ENCODE data around the gene PCDHB13. TPM values are rescaled to one million over a fixed set of nuclear protein-coding genes. Genes with fewer than 3 reads are reported as not detected.
"Not testable (repeated sequence)": the region's sequence is repeated elsewhere in the genome, so short reads cannot be mapped to it uniquely, and the experiment has no call there.

The PCDHB13 gene
- total RNA-seq, 1 donor from 2014 or later = 7.1 TPM

GRCh38 chr5:141192110-141192725 is 21.5 kb upstream of the PCDHB13 start, which contains the start of gene PCDHB10:
Gene PCDHB10, plus strand, starts transcription at chr5:141192353. Its CDS starts 200 bp downstream, at chr5:141192553.
- TF ChIP-seq, protein P1, sequence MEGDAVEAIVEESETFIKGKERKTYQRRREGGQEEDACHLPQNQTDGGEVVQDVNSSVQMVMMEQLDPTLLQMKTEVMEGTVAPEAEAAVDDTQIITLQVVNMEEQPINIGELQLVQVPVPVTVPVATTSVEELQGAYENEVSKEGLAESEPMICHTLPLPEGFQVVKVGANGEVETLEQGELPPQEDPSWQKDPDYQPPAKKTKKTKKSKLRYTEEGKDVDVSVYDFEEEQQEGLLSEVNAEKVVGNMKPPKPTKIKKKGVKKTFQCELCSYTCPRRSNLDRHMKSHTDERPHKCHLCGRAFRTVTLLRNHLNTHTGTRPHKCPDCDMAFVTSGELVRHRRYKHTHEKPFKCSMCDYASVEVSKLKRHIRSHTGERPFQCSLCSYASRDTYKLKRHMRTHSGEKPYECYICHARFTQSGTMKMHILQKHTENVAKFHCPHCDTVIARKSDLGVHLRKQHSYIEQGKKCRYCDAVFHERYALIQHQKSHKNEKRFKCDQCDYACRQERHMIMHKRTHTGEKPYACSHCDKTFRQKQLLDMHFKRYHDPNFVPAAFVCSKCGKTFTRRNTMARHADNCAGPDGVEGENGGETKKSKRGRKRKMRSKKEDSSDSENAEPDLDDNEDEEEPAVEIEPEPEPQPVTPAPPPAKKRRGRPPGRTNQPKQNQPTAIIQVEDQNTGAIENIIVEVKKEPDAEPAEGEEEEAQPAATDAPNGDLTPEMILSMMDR (IDR thresholded peaks at IDR 0.05; ENCODE audit: unreplicated experiment) = peak; percentile 88
- DNase-seq (ENCODE audit: low spot score) = peak; percentile 73
- peaks cover 10% of the 10 kb centered on the region for H3K9me3 Mint-ChIP-seq (ENCODE audit: unreplicated experiment)

DNA sequence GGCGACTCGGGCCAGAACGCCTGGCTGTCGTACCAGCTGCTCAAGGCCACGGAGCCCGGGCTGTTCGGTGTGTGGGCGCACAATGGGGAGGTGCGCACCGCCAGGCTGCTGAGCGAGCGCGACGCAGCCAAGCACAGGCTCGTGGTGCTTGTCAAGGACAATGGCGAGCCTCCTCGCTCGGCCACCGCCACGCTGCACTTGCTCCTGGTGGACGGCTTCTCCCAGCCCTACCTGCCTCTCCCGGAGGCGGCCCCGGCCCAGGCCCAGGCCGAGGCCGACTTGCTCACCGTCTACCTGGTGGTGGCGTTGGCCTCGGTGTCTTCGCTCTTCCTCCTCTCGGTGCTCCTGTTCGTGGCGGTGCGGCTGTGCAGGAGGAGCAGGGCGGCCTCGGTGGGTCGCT is 19.4 kb upstream of the PCDHB13 start:
- H3K9me3 Mint-ChIP-seq (ENCODE audit: unreplicated experiment); H3K27me3 Mint-ChIP-seq (ENCODE audit: unreplicated experiment); DNase-seq (ENCODE audit: low spot score); H3K4me3 Mint-ChIP-seq (ENCODE audit: unreplicated experiment); H3K27ac Mint-ChIP-seq (ENCODE audit: unreplicated experiment): not testable (repeated sequence)
- peaks cover 37% of the 10 kb centered on the region for H3K36me3 Mint-ChIP-seq (ENCODE audit: low read depth, unreplicated experiment)
- peaks cover 11% of the 10 kb centered on the region for H3K4me1 Mint-ChIP-seq (ENCODE audit: unreplicated experiment)

More at GRCh38 chr5:141192110-141192725, 21.5 kb upstream of the PCDHB13 start, which contains the start of gene PCDHB10:
- Mint-ChIP-seq H3K4me3 (ENCODE audit: unreplicated experiment) (peak within 1 kb of the TSS; percentile 77), H3K36me3 (ENCODE audit: low read depth, unreplicated experiment) (peaks cover 47% of the 10 kb centered on the region), H3K4me1 (ENCODE audit: unreplicated experiment) (peaks cover 15% of the 10 kb centered on the region), H3K27me3 (ENCODE audit: unreplicated experiment) (peaks cover 5% of the 10 kb centered on the region), H3K27ac (ENCODE audit: unreplicated experiment) (no peak within 1 kb of the TSS)

- H3K9me3 Mint-ChIP-seq (ENCODE audit: unreplicated experiment) = peaks cover 11% of the 10 kb centered on the region
- DNase-seq (ENCODE audit: low spot score) = no peak
- TF ChIP-seq, protein P1 (IDR thresholded peaks at IDR 0.05; ENCODE audit: unreplicated experiment) = no peak
- H3K4me3 Mint-ChIP-seq (ENCODE audit: unreplicated experiment) = no peak overlapping the region
- peaks cover 10% of the 10 kb centered on the region for H3K4me1 Mint-ChIP-seq (ENCODE audit: unreplicated experiment)
- H3K36me3 Mint-ChIP-seq (ENCODE audit: low read depth, unreplicated experiment) = peaks cover 47% of the 10 kb centered on the region
- H3K27me3 Mint-ChIP-seq (ENCODE audit: unreplicated experiment) = peaks cover 11% of the 10 kb centered on the region
- no peak overlapping the region for H3K27ac Mint-ChIP-seq (ENCODE audit: unreplicated experiment)
These were observed 17.4 kb upstream of the PCDHB13 start for GRCh38 chr5:141196363-141196762.

- peaks cover 2% of the 10 kb centered on the region for H3K4me1 Mint-ChIP-seq (ENCODE audit: unreplicated experiment)
- H3K4me3 Mint-ChIP-seq (ENCODE audit: unreplicated experiment) = peak within 1 kb of the TSS; percentile 76
- peaks cover 6% of the 10 kb centered on the region for H3K27me3 Mint-ChIP-seq (ENCODE audit: unreplicated experiment)
- H3K9me3 Mint-ChIP-seq (ENCODE audit: unreplicated experiment) = peaks cover 11% of the 10 kb centered on the region
- DNase-seq (ENCODE audit: low spot score) = peak; percentile 33
- TF ChIP-seq, protein P1 (IDR thresholded peaks at IDR 0.05; ENCODE audit: unreplicated experiment) = peak; percentile 56
- peaks cover 36% of the 10 kb centered on the region for H3K36me3 Mint-ChIP-seq (ENCODE audit: low read depth, unreplicated experiment)
- H3K27ac Mint-ChIP-seq (ENCODE audit: unreplicated experiment) = no peak within 1 kb of the TSS
These were observed 14.1 kb upstream of the PCDHB13 start, which contains the start of gene PCDHB11 for GRCh38 chr5:141199359-141200235. Gene PCDHB11, plus strand, starts transcription at chr5:141199627. Its CDS starts 148 bp downstream, at chr5:141199775.

DNA sequence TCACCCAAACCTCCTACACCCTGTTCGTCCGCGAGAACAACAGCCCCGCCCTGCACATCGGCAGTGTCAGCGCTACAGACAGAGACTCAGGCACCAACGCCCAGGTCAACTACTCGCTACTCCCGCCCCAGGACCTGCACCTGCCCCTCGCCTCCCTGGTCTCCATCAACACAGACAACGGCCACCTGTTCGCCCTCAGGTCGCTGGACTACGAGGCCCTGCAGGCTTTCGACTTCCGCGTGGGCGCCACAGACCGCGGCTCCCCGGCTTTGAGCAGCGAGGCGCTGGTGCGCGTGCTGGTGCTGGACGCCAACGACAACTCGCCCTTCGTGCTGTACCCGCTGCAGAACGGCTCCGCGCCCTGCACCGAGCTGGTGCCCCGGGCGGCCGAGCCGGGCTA is 12.6 kb upstream of the PCDHB13 start:
- peaks cover 30% of the 10 kb centered on the region for H3K36me3 Mint-ChIP-seq (ENCODE audit: low read depth, unreplicated experiment)
- not testable (repeated sequence) for H3K27me3 Mint-ChIP-seq (ENCODE audit: unreplicated experiment); DNase-seq (ENCODE audit: low spot score); H3K27ac Mint-ChIP-seq (ENCODE audit: unreplicated experiment); H3K4me1 Mint-ChIP-seq (ENCODE audit: unreplicated experiment)
- peak overlapping the region; percentile 76 for H3K4me3 Mint-ChIP-seq (ENCODE audit: unreplicated experiment)
- H3K9me3 Mint-ChIP-seq (ENCODE audit: unreplicated experiment) = peaks cover 11% of the 10 kb centered on the region

GRCh38 chr5:141201646-141202045 is 12.1 kb upstream of the PCDHB13 start:
- DNase-seq (ENCODE audit: low spot score); H3K9me3 Mint-ChIP-seq (ENCODE audit: unreplicated experiment); H3K4me1 Mint-ChIP-seq (ENCODE audit: unreplicated experiment); H3K27ac Mint-ChIP-seq (ENCODE audit: unreplicated experiment); H3K27me3 Mint-ChIP-seq (ENCODE audit: unreplicated experiment): not testable (repeated sequence)
- Mint-ChIP-seq H3K4me3 (ENCODE audit: unreplicated experiment) (peak overlapping the region; percentile 81), H3K36me3 (ENCODE audit: low read depth, unreplicated experiment) (peaks cover 30% of the 10 kb centered on the region)
